GM23338 (cell line): ENCODE measurements around the gene DHRS12. TPM values are rescaled to one million over a fixed set of nuclear protein-coding genes. Genes with fewer than 3 reads are reported as not detected.

Experiments
- EZH2phosphoT487 ChIP-seq: fragments of 200-600 bp; sonication (generic); IDR thresholded peaks from one replicate; pipeline ENCODE4 v1.8.1; 2018; ENCODE audit warnings: antibody characterized with exemption; ENCODE audit not compliant: unreplicated experiment
- JUNB ChIP-seq: IDR thresholded peaks from one replicate; pipeline ENCODE4 v1.6.1; 2016; ENCODE audit warnings: antibody characterized with exemption; ENCODE audit not compliant: unreplicated experiment
- NANOG ChIP-seq: IDR thresholded peaks from 2 replicates; pipeline ENCODE4 v1.6.1; 2016; ENCODE audit warnings: antibody characterized with exemption, borderline replicate concordance
- POLR2AphosphoS5 ChIP-seq: IDR thresholded peaks from 2 replicates; pipeline ENCODE4 v1.6.1; 2016; ENCODE audit warnings: antibody characterized with exemption, low read depth
- STAT1 ChIP-seq: IDR thresholded peaks from one replicate; pipeline ENCODE4 v1.6.1; 2016; ENCODE audit warnings: antibody characterized with exemption; ENCODE audit not compliant: unreplicated experiment
- ZNF114 ChIP-seq: fragments of 250-450 bp; sonication (Bioruptor Pico); IDR thresholded peaks from 2 replicates; pipeline ENCODE4 v1.5.0; 2020; ENCODE audit warnings: mild to moderate bottlenecking, moderate library complexity
- ZNF331 ChIP-seq: fragments of 250-450 bp; sonication (Bioruptor Pico); IDR thresholded peaks from 2 replicates; pipeline ENCODE4 v1.5.0; 2020; ENCODE audit warnings: low read depth, mild to moderate bottlenecking, moderate library complexity
- polyA plus RNA-seq: library from polyadenylated mRNA; unstranded; fragments of >200 nt; fragmentation: Nextera tagmentation; extraction: Ambion mirVana; gene quantifications from 2 replicates; pipeline ENCODE4 v1.2.1, GENCODE V29; 2016
- total RNA-seq: library from RNA; depleted of rRNA; stranded (reverse); fragments of >200 nt; shearing (Covaris generic); gene quantifications from 2 replicates; pipeline ENCODE4 v1.2.3, GENCODE V29; 2014
- TF ChIP-seq, protein P1 (sequence below): fragments of 250-450 bp; sonication (Bioruptor Pico); IDR thresholded peaks from 2 replicates; pipeline ENCODE4 v1.5.0; 2020; ENCODE audit warnings: mild to moderate bottlenecking, moderate library complexity
- TF ChIP-seq, protein P2 (sequence below): IDR thresholded peaks from one replicate; pipeline ENCODE4 v1.6.1; 2018; ENCODE audit warnings: antibody characterized with exemption; ENCODE audit not compliant: unreplicated experiment
- TF ChIP-seq, protein P3 (sequence below), 2 experiments: fragments of 200-600 bp in 1 of 2; sonication (generic) in 1 of 2; conservative IDR thresholded peaks; 2 replicates each; pipeline versions ENCODE4 v1.5.1 to v1.6.1; 2016 to 2017; ENCODE audit warnings: antibody characterized with exemption in 2 of 2, low read depth in 2 of 2, mild to moderate bottlenecking in 2 of 2, moderate library complexity in 1 of 2

The DHRS12 gene
- total and polyA plus RNA-seq, 2 experiments from 2014 or later, result 4.6 to 12.2 TPM

DNA sequence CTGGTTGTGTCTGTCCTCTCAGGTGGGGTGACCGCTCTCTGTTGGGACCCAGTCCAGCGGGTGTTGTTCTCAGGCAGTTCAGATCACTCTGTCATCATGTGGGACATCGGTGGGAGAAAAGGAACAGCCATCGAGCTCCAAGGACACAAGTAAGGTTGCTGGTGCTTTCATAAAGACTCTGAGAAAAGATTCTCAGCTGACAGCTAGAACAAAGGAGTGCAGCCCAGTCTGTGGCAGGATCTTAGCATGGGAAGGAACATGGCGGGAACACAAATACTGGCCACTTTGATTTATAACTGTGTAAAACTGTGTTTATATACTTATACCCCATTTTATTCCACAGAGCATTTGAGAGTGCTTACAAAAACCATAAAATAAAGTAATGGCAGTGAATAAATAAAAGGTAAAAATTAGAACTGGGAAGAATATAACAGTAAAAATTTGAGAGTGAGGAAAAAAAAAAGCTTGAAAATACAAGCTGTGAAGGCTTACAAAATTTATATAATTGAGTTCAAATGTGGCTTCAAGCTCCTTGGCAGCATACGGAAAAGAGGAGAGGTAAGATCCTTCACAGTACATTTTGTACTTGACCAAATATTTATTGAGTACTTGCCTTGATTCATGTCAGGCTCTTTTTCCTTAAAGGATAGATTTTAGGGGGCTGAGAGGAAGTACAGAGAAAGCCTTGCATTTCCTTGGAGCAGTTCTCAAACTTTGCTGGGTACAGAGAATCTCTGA is 64.8 kb downstream of the DHRS12 start (continued):
- TF ChIP-seq, protein P1, sequence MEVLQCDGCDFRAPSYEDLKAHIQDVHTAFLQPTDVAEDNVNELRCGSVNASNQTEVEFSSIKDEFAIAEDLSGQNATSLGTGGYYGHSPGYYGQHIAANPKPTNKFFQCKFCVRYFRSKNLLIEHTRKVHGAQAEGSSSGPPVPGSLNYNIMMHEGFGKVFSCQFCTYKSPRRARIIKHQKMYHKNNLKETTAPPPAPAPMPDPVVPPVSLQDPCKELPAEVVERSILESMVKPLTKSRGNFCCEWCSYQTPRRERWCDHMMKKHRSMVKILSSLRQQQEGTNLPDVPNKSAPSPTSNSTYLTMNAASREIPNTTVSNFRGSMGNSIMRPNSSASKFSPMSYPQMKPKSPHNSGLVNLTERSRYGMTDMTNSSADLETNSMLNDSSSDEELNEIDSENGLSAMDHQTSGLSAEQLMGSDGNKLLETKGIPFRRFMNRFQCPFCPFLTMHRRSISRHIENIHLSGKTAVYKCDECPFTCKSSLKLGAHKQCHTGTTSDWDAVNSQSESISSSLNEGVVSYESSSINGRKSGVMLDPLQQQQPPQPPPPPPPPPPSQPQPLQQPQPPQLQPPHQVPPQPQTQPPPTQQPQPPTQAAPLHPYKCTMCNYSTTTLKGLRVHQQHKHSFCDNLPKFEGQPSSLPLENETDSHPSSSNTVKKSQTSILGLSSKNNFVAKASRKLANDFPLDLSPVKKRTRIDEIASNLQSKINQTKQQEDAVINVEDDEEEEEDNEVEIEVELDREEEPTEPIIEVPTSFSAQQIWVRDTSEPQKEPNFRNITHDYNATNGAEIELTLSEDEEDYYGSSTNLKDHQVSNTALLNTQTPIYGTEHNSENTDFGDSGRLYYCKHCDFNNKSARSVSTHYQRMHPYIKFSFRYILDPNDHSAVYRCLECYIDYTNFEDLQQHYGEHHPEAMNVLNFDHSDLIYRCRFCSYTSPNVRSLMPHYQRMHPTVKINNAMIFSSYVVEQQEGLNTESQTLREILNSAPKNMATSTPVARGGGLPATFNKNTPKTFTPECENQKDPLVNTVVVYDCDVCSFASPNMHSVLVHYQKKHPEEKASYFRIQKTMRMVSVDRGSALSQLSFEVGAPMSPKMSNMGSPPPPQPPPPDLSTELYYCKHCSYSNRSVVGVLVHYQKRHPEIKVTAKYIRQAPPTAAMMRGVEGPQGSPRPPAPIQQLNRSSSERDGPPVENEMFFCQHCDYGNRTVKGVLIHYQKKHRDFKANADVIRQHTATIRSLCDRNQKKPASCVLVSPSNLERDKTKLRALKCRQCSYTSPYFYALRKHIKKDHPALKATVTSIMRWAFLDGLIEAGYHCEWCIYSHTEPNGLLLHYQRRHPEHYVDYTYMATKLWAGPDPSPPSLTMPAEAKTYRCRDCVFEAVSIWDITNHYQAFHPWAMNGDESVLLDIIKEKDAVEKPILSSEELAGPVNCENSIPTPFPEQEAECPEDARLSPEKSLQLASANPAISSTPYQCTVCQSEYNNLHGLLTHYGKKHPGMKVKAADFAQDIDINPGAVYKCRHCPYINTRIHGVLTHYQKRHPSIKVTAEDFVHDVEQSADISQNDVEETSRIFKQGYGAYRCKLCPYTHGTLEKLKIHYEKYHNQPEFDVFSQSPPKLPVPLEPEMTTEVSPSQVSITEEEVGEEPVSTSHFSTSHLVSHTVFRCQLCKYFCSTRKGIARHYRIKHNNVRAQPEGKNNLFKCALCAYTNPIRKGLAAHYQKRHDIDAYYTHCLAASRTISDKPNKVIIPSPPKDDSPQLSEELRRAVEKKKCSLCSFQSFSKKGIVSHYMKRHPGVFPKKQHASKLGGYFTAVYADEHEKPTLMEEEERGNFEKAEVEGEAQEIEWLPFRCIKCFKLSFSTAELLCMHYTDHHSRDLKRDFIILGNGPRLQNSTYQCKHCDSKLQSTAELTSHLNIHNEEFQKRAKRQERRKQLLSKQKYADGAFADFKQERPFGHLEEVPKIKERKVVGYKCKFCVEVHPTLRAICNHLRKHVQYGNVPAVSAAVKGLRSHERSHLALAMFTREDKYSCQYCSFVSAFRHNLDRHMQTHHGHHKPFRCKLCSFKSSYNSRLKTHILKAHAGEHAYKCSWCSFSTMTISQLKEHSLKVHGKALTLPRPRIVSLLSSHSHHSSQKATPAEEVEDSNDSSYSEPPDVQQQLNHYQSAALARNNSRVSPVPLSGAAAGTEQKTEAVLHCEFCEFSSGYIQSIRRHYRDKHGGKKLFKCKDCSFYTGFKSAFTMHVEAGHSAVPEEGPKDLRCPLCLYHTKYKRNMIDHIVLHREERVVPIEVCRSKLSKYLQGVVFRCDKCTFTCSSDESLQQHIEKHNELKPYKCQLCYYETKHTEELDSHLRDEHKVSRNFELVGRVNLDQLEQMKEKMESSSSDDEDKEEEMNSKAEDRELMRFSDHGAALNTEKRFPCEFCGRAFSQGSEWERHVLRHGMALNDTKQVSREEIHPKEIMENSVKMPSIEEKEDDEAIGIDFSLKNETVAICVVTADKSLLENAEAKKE (CRISPR knock-in tag), result no peak
- TF ChIP-seq NANOG (no peak), EZH2phosphoT487 (no peak), STAT1 (no peak), ZNF114 (CRISPR knock-in tag) (no peak), POLR2AphosphoS5 (no peak), JUNB (no peak), ZNF331 (CRISPR knock-in tag) (no peak)
- TF ChIP-seq, protein P2, sequence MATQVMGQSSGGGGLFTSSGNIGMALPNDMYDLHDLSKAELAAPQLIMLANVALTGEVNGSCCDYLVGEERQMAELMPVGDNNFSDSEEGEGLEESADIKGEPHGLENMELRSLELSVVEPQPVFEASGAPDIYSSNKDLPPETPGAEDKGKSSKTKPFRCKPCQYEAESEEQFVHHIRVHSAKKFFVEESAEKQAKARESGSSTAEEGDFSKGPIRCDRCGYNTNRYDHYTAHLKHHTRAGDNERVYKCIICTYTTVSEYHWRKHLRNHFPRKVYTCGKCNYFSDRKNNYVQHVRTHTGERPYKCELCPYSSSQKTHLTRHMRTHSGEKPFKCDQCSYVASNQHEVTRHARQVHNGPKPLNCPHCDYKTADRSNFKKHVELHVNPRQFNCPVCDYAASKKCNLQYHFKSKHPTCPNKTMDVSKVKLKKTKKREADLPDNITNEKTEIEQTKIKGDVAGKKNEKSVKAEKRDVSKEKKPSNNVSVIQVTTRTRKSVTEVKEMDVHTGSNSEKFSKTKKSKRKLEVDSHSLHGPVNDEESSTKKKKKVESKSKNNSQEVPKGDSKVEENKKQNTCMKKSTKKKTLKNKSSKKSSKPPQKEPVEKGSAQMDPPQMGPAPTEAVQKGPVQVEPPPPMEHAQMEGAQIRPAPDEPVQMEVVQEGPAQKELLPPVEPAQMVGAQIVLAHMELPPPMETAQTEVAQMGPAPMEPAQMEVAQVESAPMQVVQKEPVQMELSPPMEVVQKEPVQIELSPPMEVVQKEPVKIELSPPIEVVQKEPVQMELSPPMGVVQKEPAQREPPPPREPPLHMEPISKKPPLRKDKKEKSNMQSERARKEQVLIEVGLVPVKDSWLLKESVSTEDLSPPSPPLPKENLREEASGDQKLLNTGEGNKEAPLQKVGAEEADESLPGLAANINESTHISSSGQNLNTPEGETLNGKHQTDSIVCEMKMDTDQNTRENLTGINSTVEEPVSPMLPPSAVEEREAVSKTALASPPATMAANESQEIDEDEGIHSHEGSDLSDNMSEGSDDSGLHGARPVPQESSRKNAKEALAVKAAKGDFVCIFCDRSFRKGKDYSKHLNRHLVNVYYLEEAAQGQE, result no peak
- TF ChIP-seq, protein P3, sequence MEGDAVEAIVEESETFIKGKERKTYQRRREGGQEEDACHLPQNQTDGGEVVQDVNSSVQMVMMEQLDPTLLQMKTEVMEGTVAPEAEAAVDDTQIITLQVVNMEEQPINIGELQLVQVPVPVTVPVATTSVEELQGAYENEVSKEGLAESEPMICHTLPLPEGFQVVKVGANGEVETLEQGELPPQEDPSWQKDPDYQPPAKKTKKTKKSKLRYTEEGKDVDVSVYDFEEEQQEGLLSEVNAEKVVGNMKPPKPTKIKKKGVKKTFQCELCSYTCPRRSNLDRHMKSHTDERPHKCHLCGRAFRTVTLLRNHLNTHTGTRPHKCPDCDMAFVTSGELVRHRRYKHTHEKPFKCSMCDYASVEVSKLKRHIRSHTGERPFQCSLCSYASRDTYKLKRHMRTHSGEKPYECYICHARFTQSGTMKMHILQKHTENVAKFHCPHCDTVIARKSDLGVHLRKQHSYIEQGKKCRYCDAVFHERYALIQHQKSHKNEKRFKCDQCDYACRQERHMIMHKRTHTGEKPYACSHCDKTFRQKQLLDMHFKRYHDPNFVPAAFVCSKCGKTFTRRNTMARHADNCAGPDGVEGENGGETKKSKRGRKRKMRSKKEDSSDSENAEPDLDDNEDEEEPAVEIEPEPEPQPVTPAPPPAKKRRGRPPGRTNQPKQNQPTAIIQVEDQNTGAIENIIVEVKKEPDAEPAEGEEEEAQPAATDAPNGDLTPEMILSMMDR (conservative IDR thresholded peaks at IDR 0.05; ENCODE audit: low read depth in 2 of 2), result no peak
